Fibroblast of skin of right quadriceps (primary cell): ENCODE results near the gene ALDH7A1.
"Not testable (repeated sequence)": the region's sequence is repeated elsewhere in the genome, so short reads cannot be mapped to it uniquely, and the experiment has no call there.

Source experiments
- DNase-seq: peaks from one replicate; pipeline ENCODE4 v3.0.0-alpha.2; 2013

The ALDH7A1 gene

DNA sequence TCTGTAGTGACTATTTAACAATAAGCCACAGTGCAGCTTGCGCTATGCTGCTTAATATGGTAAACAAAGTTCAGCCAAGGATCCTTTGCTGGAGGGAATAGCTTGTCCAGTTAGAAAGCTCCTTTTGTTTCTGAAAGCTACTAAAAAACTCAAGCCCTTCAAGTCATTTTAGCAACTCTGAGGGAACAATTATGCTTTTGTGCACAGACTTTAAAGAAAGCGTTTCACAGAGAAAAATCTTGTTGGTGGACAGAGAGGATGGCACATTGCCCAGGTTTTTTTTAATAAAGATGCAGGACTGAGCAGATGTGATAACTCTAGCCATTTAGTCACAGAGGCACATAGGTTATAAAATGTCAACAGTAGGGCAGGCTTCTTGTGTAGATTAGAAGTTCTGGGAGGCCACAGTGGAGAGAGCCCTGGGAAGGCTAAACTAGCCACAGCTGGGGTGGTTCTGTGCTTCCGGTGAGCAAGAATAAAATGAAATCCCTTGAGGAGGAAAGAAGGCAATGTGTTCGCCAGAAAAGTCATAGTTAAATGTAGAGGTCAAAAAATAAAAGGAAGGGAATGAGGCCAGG lies 63.4 kb downstream of the ALDH7A1 start:
- peak; percentile 19 for DNase-seq

GRCh38 chr5:126527892-126528291 lies 67.1 kb downstream of the ALDH7A1 start:
- peak; percentile 49 for DNase-seq

DNA sequence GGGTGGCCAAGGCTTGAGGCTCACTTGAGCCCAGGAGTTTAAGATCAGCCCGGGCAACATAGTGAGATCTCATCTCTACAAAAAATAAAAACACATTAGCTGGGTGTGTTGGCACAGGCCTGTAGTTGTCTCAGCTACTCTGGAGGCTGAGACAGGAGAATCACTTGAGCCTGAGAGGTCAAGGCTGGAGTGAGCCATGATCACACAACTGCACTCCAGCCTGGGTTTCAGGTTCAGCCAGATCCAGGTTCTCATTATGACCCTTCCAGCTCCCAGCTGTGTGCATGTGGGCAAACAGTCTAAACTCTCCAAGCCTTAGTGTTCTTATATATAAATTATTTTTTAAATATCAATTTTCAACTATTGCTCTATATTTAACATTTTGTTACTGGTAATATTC lies 67.9 kb downstream of the ALDH7A1 start:
- no peak for DNase-seq

GRCh38 chr5:126526493-126526892 lies 68.5 kb downstream of the ALDH7A1 start:
- no peak for DNase-seq

DNA sequence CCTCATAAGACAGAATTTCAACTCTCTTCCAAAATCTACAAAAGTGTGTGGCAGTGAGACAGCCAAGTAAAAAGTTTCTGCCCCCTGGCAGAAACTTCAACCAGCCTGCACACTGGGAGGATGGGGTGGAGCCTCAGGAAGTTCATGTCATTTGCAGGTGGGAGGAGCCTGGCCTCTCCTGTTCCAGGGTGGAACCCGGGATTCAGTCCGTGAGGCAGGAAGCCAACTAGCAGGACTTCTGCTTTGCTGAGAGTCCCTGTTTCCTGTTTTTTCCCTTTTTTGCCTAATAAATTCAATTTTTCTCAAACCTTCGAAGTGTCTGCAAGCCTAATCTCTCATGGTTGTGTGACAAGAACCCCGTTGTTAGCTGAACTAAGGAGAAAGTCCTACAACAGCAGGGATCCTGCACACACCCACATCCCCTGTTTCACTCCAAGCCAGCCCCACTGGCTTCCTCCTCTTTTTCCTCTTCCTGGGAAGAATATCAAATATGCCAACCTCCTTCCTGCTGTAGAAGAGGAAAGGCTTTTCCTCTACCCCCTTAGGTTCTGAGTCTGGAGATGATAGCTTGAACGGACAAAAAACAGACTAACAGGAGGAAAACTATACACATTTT lies 69.3 kb downstream of the ALDH7A1 start:
- DNase-seq = no peak

DNA sequence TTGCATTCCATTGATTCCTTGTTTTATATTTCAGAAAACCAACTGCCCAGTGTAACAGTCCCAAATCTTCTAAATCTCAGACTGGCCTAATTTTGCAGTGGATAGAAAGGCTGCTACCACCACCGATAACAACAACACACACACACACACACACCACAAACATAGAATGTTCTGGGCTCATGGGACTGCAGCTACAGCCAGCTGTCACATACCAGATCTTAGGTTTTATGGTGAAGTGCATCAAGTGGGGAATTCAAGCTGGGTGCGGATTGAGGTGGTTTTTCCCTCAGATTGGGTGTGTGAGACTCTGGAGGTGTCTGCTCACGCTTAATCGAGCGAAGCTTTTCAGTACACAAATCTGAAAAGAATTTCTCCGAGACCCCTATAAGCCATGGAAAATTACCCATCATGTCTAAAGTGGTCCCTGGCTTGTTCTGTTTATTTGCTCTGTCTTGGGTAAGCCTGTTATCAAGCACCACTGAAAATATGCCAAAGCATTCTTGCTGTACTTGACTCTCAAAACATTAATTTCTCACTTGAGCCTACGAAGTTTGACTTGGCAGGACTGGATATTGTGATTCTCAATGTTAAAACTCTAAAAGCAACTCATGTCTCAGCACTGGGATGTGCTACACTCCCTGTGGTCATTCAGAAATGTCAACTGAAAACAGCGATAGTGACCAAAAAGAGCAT lies 71.1 kb downstream of the ALDH7A1 start:
- no peak for DNase-seq

GRCh38 chr5:126521130-126521529 lies 73.9 kb downstream of the ALDH7A1 start:
- no peak for DNase-seq

GRCh38 chr5:126520593-126520953 lies 74.4 kb downstream of the ALDH7A1 start:
- DNase-seq = no peak

DNA sequence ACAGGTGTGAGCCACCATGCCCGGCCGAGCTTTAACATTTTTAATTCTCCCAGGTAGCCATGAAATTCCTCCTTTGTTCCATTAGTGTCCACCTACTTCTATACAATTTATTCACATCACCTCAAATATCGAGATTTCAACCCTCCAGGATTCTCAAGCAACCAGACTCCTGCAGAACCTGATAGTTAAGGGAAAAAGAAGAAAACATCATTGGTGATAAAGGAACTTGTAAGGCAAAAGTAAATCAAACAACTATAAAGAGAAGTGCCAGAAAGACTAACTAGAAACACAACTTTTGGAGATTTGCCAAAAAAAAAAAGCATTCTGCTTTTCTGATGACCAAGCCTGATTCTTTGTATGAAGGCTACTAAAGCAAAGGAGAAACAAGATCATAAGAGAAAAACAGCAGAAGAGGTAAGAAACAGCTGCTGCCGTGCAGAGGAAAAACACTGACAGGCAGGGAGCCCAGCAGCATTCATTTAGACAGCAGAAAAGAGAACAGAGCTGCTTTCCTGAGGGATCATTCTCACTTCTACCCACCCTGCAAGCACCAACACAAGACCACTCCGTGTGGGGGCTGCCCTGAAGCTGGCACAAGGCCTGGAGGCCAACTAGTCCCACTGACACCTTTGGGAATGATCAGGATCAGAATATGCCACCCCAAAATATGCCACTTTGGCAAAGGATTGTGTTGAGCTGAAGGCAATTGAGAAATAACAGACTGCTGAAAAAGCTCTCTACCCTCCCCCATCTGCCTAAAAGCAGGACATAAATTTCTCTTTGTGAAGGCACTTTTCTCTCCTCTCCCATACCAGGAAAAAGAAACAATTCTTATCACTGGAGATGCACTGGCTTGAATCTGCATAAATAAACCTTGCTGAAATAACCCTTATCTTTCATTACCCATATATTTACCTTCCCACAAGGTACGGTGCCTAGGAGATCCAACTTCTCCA lies 75.1 kb downstream of the ALDH7A1 start:
- DNase-seq = peak; percentile 31

- not testable (repeated sequence) for DNase-seq
These were observed 75.8 kb downstream of the ALDH7A1 start for GRCh38 chr5:126519223-126519622.

DNA sequence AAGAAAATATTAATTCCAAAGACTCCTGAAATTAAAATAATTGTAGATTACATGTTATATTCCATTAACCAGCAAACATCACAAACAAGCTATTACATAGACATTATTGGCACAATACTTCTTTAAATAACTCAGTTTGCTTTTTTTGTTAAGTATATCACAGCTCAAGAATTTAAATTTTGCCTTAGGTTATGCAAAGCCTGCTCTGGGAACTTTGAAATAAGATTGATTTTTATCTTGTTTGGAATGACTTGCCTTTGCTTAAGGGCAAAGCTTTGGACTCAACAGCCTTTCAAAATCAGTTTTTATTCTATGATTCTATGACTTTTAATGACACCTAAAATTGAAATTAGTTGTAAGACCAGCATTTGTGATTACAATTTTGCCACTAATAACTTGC lies 78.2 kb downstream of the ALDH7A1 start:
- DNase-seq = no peak

DNA sequence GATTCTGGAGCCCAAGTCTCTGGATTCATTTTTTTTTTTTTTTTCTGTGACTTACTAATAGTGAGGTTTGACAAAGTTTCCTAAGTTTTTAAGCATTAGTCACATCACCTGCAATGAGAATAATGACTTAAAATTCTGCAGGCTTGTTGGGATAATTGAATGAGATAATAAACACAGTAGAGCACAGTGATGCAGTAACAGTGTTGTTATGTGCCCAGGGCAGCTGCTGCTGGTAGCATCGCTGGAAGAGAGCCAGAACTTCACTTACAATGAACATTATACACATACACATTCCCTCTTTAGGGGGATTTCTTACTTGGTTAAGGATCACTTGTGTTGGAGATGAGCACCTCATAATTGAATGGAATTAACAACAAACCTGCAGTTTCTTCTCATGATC lies 78.9 kb downstream of the ALDH7A1 start:
- peak; percentile 12 for DNase-seq

DNA sequence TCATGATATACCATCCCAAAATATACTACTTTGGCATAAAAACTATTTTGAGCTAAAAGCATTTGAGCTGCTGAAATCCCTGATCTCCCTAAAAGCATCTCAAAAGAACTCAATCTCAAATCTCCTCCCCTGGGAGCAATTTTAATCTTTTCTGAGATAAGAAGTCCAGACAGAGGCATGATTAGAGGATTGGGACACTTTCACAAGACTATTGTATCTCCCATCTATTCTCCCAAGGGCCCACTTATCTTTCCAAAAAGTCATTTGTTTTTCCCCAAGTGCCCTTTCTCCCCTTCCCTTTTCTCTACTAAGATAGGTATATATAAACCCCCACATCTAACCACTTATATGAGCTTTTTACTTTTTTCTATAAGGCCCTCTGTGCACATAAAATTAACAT lies 79.7 kb downstream of the ALDH7A1 start:
- DNase-seq = no peak

DNA sequence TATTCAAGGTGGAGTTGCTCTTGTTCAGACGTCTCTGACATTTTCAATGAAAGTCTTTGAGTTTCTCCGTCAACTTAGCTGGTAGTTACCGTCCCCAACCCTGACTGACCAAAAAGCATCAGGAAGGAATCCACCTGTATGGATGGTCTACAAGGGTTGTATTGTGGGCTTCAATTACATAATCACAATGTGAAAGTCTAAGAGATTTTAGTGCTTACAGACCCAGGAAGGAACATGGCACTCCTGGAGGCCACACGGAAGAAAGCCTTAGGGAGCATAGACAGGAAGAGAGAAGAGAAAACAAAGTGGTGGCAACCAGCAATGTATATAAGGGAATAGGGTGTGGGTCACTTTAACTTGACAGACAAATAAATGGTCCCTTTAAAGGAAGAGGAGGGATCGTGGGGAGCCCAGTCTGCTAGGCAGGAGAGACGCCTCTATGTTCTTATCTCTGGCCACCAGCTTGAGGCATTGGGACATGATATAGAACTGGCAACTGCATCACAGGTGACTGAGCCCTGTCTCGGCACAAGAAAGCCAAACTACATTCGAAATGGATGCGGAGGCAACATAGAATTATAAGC lies 80.4 kb downstream of the ALDH7A1 start:
- DNase-seq = no peak

- peak; percentile 30 for DNase-seq
These were observed 80.9 kb downstream of the ALDH7A1 start for GRCh38 chr5:126514131-126514557.

DNA sequence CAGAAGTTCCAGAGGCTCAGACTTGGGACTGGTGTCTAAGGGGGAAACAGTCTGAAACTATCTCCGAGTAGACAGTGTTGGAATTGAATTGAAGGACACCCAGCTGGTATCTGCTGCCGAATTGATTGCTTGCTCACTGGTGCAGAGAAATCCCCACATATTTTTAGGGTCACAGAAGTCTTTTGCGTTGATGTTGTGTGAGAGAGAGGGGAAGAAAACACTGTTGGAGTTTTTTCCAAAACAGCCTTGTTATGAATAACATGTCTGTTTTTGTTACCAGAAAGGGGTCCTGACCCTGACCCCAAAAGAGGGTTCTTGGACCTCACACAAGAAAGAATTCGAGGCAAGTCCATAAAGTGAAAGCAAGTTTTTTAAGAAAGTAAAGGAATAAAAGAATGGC lies 81.3 kb downstream of the ALDH7A1 start:
- no peak for DNase-seq

GRCh38 chr5:126513302-126513701 lies 81.7 kb downstream of the ALDH7A1 start:
- no peak for DNase-seq

GRCh38 chr5:126512451-126512850 lies 82.6 kb downstream of the ALDH7A1 start:
- no peak for DNase-seq

DNA sequence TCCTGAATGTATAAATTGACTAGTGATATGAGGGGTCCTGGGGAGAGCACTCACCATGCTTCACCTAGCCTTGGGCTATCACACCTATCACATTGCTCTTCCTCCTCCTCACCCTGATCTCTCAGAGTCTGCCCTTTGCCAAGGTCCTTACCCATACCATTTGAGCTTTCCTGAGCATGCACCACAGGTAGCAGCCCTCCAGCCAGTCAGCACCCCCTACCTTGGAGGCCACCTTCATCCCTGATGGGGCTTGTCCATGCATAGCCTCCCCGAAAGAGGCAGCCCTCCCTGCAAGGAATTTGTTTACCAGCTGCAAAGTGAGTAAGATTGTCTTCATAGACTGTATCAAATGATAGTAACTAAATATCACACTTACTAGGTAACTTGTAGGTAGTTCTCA lies 83.1 kb downstream of the ALDH7A1 start:
- DNase-seq = no peak

DNA sequence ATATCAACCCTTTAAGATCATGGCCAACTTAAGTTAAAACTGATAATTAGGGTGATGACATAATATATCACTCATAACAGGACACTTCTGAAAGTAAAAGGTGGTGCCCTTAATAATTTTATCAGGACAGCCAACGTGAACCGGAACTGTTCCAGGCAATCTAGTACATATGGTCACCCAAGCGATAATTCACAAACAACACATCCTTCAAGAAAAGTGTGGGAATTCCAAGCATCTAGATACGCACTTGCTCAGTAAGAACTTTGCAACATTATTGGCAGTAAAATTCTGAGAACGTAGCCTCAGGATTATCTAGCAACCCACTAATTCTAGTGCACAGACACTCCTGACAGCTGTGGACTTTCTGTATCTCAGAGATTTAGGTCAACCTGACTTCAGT lies 85.7 kb downstream of the ALDH7A1 start:
- DNase-seq = no peak

DNA sequence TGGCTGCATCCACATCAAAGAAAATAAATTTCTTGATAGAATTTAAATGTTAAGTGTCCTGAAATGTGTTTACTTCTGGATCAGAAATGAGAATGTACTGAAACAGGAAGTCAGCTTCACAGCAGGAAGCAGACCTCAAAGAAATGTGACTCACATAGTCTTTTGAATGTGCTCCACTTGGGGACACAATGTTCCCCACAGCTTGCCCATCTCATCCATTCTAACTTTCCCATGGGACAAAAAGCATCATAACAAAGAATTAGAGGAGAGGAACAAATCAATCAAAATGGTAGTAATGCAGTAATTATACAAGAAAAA lies 86.1 kb downstream of the ALDH7A1 start:
- peak; percentile 35 for DNase-seq

GRCh38 chr5:126508251-126508961 lies 86.6 kb downstream of the ALDH7A1 start:
- no peak for DNase-seq

- no peak for DNase-seq
These were observed 88.9 kb downstream of the ALDH7A1 start for GRCh38 chr5:126506079-126506478.
